A549 treated with Hydrocortisone at 1 μM for 4 hours (cell line): ENCODE results near the gene ZSCAN22. TPM values are rescaled to one million over a fixed set of nuclear protein-coding genes. Genes with fewer than 3 reads are reported as not detected.

ENCODE experiments used
- total RNA-seq: library from RNA; stranded (reverse); fragments of 200-300 nt; extraction: Qiagen RNA extraction; gene quantifications from 5 replicates; pipeline ENCODE4 v1.2.3, GENCODE V29; 2022

The ZSCAN22 gene
- total RNA-seq, result 2.2 to 3.0 TPM (median 2.5 TPM) in 5 replicates

GRCh38 chr19:58326914-58327726, at the start of gene ZSCAN22:
Gene ZSCAN22, plus strand, starts transcription at chr19:58326994. Its CDS starts 7,809 bp downstream, at chr19:58334803.

GRCh38 chr19:58278541-58279041, 48.2 kb upstream of the ZSCAN22 start, which contains the start of gene ZNF8:
Gene ZNF8, plus strand, starts transcription at chr19:58278955. Its CDS starts 127 bp downstream, at chr19:58279082.

GRCh38 chr19:58305065-58305931, 21.5 kb upstream of the ZSCAN22 start, which contains the start of gene ERVK3-1:
Gene ERVK3-1, plus strand, starts transcription at chr19:58305377. Its CDS starts 6,792 bp downstream, at chr19:58312169.

GRCh38 chr19:58352760-58353671, 26.2 kb downstream of the ZSCAN22 start, which contains the start of gene A1BG:
Gene A1BG, minus strand, starts transcription at chr19:58353492. Its CDS starts 55 bp downstream, at chr19:58353437.

GRCh38 chr19:58362272-58362994, 35.6 kb downstream of the ZSCAN22 start, which contains the start of gene ZNF497:
Gene ZNF497, minus strand, starts transcription at chr19:58362751. Its CDS starts 5,116 bp downstream, at chr19:58357635.

GRCh38 chr19:58380662-58381459, 54.1 kb downstream of the ZSCAN22 start, which contains the start of gene ZNF837:
Gene ZNF837, minus strand, starts transcription at chr19:58381030. Its CDS starts 11,698 bp downstream, at chr19:58369332.

GRCh38 chr19:58386576-58387337, 60.0 kb downstream of the ZSCAN22 start, which contains the start of gene RPS5:
Gene RPS5, plus strand, starts transcription at chr19:58387269. Its CDS starts 869 bp downstream, at chr19:58388138.

Other genes starting within 250 kb of the ZSCAN22 start
- 1.9 to 3.0 TPM (median 2.7 TPM) in 5 replicates for gene ZSCAN18, start 228.8 kb upstream of the ZSCAN22 start, total RNA-seq
- 2.6 to 3.3 TPM (median 3.1 TPM) in 5 replicates for gene ZNF329, start 176.2 kb upstream of the ZSCAN22 start, total RNA-seq
- gene ZNF274, start 143.9 kb upstream of the ZSCAN22 start, total RNA-seq, result 14.3 to 16.5 TPM (median 14.7 TPM) in 5 replicates
- 17.7 to 20.7 TPM (median 18.4 TPM) in 5 replicates for gene ZNF544, start 98.1 kb upstream of the ZSCAN22 start, total RNA-seq
- 0.89 to 1.8 TPM (median 0.97 TPM) in 5 replicates for gene ZNF8, start 48.0 kb upstream of the ZSCAN22 start, total RNA-seq
- 88.3 to 104 TPM (median 94.1 TPM) in 5 replicates for gene ERVK3-1, start 21.6 kb upstream of the ZSCAN22 start, total RNA-seq
- 5.8 to 14.5 TPM (median 12.7 TPM) in 5 replicates for gene A1BG, start 26.5 kb downstream of the ZSCAN22 start, total RNA-seq
- gene ZNF497, start 35.8 kb downstream of the ZSCAN22 start, total RNA-seq, result 0.92 to 1.5 TPM (median 1.1 TPM) in 5 replicates
- gene ZNF837, start 54.0 kb downstream of the ZSCAN22 start, total RNA-seq, result 0.89 to 1.7 TPM (median 1.4 TPM) in 5 replicates
- gene RPS5, start 60.3 kb downstream of the ZSCAN22 start, total RNA-seq, result 2,190 to 2,596 TPM (median 2,481 TPM) in 5 replicates
- gene RNF225, start 68.7 kb downstream of the ZSCAN22 start, total RNA-seq, result 0.08 to 0.17 TPM in 2 of 5 replicates, not detected in the others
- gene ZNF584, start 81.7 kb downstream of the ZSCAN22 start, total RNA-seq, result 16.9 to 20.4 TPM (median 17.9 TPM) in 5 replicates
- gene ZNF132, start 113.2 kb downstream of the ZSCAN22 start, total RNA-seq, result 0.08 to 0.17 TPM (median 0.13 TPM) in 5 replicates
- gene ZNF324B, start 124.6 kb downstream of the ZSCAN22 start, total RNA-seq, result 5.9 to 7.6 TPM (median 6.6 TPM) in 5 replicates
- 9.1 to 11.7 TPM (median 9.8 TPM) in 5 replicates for gene ZNF324, start 140.1 kb downstream of the ZSCAN22 start, total RNA-seq
- 11.4 to 13.4 TPM (median 13.0 TPM) in 5 replicates for gene ZNF446, start 149.4 kb downstream of the ZSCAN22 start, total RNA-seq
- 20.6 to 35.2 TPM (median 29.0 TPM) in 5 replicates for gene SLC27A5, start 185.0 kb downstream of the ZSCAN22 start, total RNA-seq
- gene ZBTB45, start 192.8 kb downstream of the ZSCAN22 start, total RNA-seq, result 14.9 to 20.7 TPM (median 19.4 TPM) in 5 replicates
- gene TRIM28, start 217.1 kb downstream of the ZSCAN22 start, total RNA-seq, result 646 to 765 TPM (median 655 TPM) in 5 replicates
- 180 to 216 TPM (median 198 TPM) in 5 replicates for gene CHMP2A, start 228.1 kb downstream of the ZSCAN22 start, total RNA-seq
- 114 to 144 TPM (median 135 TPM) in 5 replicates for gene UBE2M, start 231.6 kb downstream of the ZSCAN22 start, total RNA-seq
- gene MZF1, start 246.3 kb downstream of the ZSCAN22 start, total RNA-seq, result 10.8 to 15.2 TPM (median 13.2 TPM) in 5 replicates